OCI-LY1 (cell line): ENCODE data around the gene SNRNP35.
"Not testable (repeated sequence)": the region's sequence is repeated elsewhere in the genome, so short reads cannot be mapped to it uniquely, and the experiment has no call there.

Experiments used
- H2AFZ ChIP-seq: fragments of 200-600 bp; sonication (generic), shearing (Covaris generic); 2 replicates; pipeline ENCODE4 v1.6.0; 2014; ENCODE audit warnings: antibody characterized with exemption, mild to moderate bottlenecking, low read length
- H3F3A ChIP-seq: fragments of 200-600 bp; sonication (generic), shearing (Covaris generic); 2 replicates; pipeline ENCODE4 v1.6.0; 2014; ENCODE audit warnings: mild to moderate bottlenecking, antibody characterized with exemption, low read length, moderate library complexity; ENCODE audit not compliant: insufficient read depth
- H3K27ac ChIP-seq: fragments of 200-600 bp; sonication (generic); 2 replicates; pipeline ENCODE4 v1.5.1; 2014; ENCODE audit warnings: low read length, mixed run types, mild to moderate bottlenecking, low read depth; ENCODE audit not compliant: poor library complexity, severe bottlenecking
- H3K27me3 ChIP-seq: fragments of 200-600 bp; sonication (generic); 2 replicates; pipeline ENCODE4 v1.6.0; 2014; ENCODE audit warnings: antibody characterized with exemption, mild to moderate bottlenecking, low read length, moderate library complexity; ENCODE audit not compliant: insufficient read depth
- H3K36me3 ChIP-seq: fragments of 200-600 bp; sonication (generic); 2 replicates; pipeline ENCODE4 v1.6.1; 2014; ENCODE audit warnings: mild to moderate bottlenecking, antibody characterized with exemption, low read length, moderate library complexity, mixed read lengths; ENCODE audit not compliant: insufficient read depth
- H3K4me1 ChIP-seq: fragments of 200-600 bp; sonication (generic); 2 replicates; pipeline ENCODE4 v1.5.1; 2014; ENCODE audit warnings: mild to moderate bottlenecking, low read length, moderate library complexity; ENCODE audit not compliant: insufficient read depth, severe bottlenecking
- H3K4me2 ChIP-seq: fragments of 200-600 bp; sonication (generic), shearing (Covaris generic); 2 replicates; pipeline ENCODE4 v1.6.1; 2014; ENCODE audit warnings: low read length
- H3K4me3 ChIP-seq: fragments of 200-600 bp; sonication (generic); 2 replicates; pipeline ENCODE4 v1.5.1; 2014; ENCODE audit warnings: low read length, low read depth, mild to moderate bottlenecking, mixed read lengths; ENCODE audit not compliant: poor library complexity, severe bottlenecking
- H3K79me2 ChIP-seq: fragments of 200-600 bp; shearing (Covaris generic); 2 replicates; pipeline ENCODE4 v1.6.1; 2016; ENCODE audit warnings: mixed run types, low read length, mixed read lengths; ENCODE audit not compliant: insufficient read depth
- H3K9ac ChIP-seq: fragments of 200-600 bp; sonication (generic), shearing (Covaris generic); 2 replicates; pipeline ENCODE4 v1.6.1; 2014; ENCODE audit warnings: mild to moderate bottlenecking, low read length, mixed read lengths
- H3K9me2 ChIP-seq: fragments of 200-600 bp; sonication (generic), shearing (Covaris generic); 2 replicates; pipeline ENCODE4 v1.6.1; 2014; ENCODE audit warnings: low read depth, mild to moderate bottlenecking, low read length, mixed read lengths
- H3K9me3 ChIP-seq: fragments of 200-600 bp; shearing (Covaris generic); 2 replicates; pipeline ENCODE4 v1.6.1; 2014; ENCODE audit warnings: low read length, mixed read lengths
- H4K20me1 ChIP-seq: fragments of 200-600 bp; sonication (generic), shearing (Covaris generic); 2 replicates; pipeline ENCODE4 v1.6.0; 2016; ENCODE audit warnings: mild to moderate bottlenecking, low read length; ENCODE audit not compliant: insufficient read depth
- CTCF ChIP-seq: fragments of 200-600 bp; sonication (generic), shearing (Covaris generic); IDR thresholded peaks from 2 replicates; pipeline ENCODE4 v1.5.1; 2017; ENCODE audit warnings: mild to moderate bottlenecking, antibody characterized with exemption, low read length, moderate library complexity, mixed read lengths
- EZH2 ChIP-seq: fragments of 200-600 bp; sonication (generic), shearing (Covaris generic); IDR thresholded peaks from 2 replicates; pipeline ENCODE4 v1.8.0; 2017; ENCODE audit warnings: borderline replicate concordance, mixed run types, mild to moderate bottlenecking, antibody characterized with exemption, low read length, moderate library complexity, mixed read lengths

Gene SNRNP35

GRCh38 chr12:123457980-123458779, at the start of gene SNRNP35:
SNRNP35 (plus strand) TSS chr12:123458139; CDS start chr12:123465541, 7,402 bp downstream.
- Histone ChIP-seq H3K27me3 (no peaks in the 10 kb centered on the region), H3K9ac (peak within 1 kb of the TSS; percentile 100), H2AFZ (peak within 1 kb of the TSS; percentile 12; the same call in 1 of the 2 replicates), H3K27ac (peak within 1 kb of the TSS; percentile 99), H3K4me1 (peaks cover 17% of the 10 kb centered on the region), H3F3A (no peaks in the 10 kb centered on the region), H3K79me2 (peaks cover 12% of the 10 kb centered on the region), H3K4me3 (peak within 1 kb of the TSS; percentile 99), H4K20me1 (no peaks in the 10 kb centered on the region), H3K36me3 (0 out of 2 replicates have a peak, but pooled peaks cover 3% of the 10 kb centered on the region), H3K4me2 (peak within 1 kb of the TSS; percentile 95), H3K9me3 (no peaks in the 10 kb centered on the region), H3K9me2 (no peaks in the 10 kb centered on the region)
- no peak for TF ChIP-seq CTCF
- no peak for TF ChIP-seq EZH2

- peaks cover 47% of the 10 kb centered on the region for H3K36me3 ChIP-seq
- not testable (repeated sequence) for H3K27ac ChIP-seq, H3F3A ChIP-seq, H3K4me3 ChIP-seq, H3K4me2 ChIP-seq, H3K9me2 ChIP-seq, H3K9ac ChIP-seq, H3K27me3 ChIP-seq, H2AFZ ChIP-seq, H4K20me1 ChIP-seq, H3K4me1 ChIP-seq, H3K79me2 ChIP-seq, H3K9me3 ChIP-seq
Measured at GRCh38 chr12:123408619-123409018, 49.3 kb upstream of the SNRNP35 start.

GRCh38 chr12:123409284-123410040, 48.5 kb upstream of the SNRNP35 start:
- H4K20me1 ChIP-seq, H3K27ac ChIP-seq, H3K27me3 ChIP-seq, H2AFZ ChIP-seq, H3K9ac ChIP-seq, H3K4me3 ChIP-seq, H3K9me2 ChIP-seq, H3K4me1 ChIP-seq, H3K4me2 ChIP-seq, H3K79me2 ChIP-seq, H3F3A ChIP-seq, H3K9me3 ChIP-seq: not testable (repeated sequence)
- peaks cover 38% of the 10 kb centered on the region for H3K36me3 ChIP-seq

DNA sequence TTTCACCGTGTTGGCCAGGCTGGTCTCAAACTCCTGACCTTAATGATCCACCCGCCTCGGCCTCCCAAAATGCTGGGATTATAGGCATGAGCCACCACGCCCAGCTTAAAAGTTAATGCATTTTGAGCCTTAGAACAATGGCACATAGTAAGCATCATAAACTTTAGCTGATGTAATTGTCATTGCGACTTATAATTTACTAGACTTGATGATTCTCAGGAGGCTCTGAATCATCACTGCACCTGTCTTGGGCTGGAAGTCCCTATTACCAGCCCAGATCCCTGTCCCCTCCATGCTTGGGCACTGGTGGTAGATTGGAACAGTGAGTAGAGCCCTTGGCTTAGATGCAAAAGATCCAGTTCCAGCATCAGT, 47.9 kb upstream of the SNRNP35 start:
- no peaks in the 10 kb centered on the region for H3K4me1 ChIP-seq

More for the DNA sequence above, 47.9 kb upstream of the SNRNP35 start:
- Histone ChIP-seq H3K9me3 (no peaks in the 10 kb centered on the region), H2AFZ (no peak overlapping the region), H3K27ac (no peak overlapping the region), H3K27me3 (no peaks in the 10 kb centered on the region), H3K4me3 (no peak overlapping the region), H4K20me1 (no peaks in the 10 kb centered on the region), H3K9ac (no peak overlapping the region), H3K9me2 (no peaks in the 10 kb centered on the region), H3F3A (no peaks in the 10 kb centered on the region), H3K4me2 (no peak overlapping the region), H3K79me2 (no peaks in the 10 kb centered on the region), H3K36me3 (peaks cover 33% of the 10 kb centered on the region)
- TF ChIP-seq CTCF (no peak), EZH2 (no peak)
